ENCODE measurements around the gene RGPD5.
"Not testable (repeated sequence)": the region's sequence is repeated elsewhere in the genome, so short reads cannot be mapped to it uniquely, and the experiment has no call there.

The RGPD5 gene

GRCh38 chr2:109893736-109894135, 99.6 kb downstream of the RGPD5 start:
- not testable (repeated sequence) for DNase-seq (ENCODE audit: low read depth in 2 of 2)

- not testable (repeated sequence) for DNase-seq (ENCODE audit: low read depth in 2 of 2)
These were observed 100.0 kb downstream of the RGPD5 start for GRCh38 chr2:109894141-109894540.

- DNase-seq (ENCODE audit: low read depth in 2 of 2), result not testable (repeated sequence)
These were observed 101.2 kb downstream of the RGPD5 start for GRCh38 chr2:109895090-109895869.

- not testable (repeated sequence) for DNase-seq (ENCODE audit: low read depth in 2 of 2)
These were observed 102.1 kb downstream of the RGPD5 start for GRCh38 chr2:109896212-109896611.

GRCh38 chr2:109897769-109898461, 103.8 kb downstream of the RGPD5 start:
- DNase-seq (ENCODE audit: low read depth in 2 of 2), result not testable (repeated sequence)

- DNase-seq (ENCODE audit: low read depth in 2 of 2), result not testable (repeated sequence)
These were observed 104.6 kb downstream of the RGPD5 start, which contains the start of gene LIMS3 for GRCh38 chr2:109898462-109899336. Gene LIMS3, plus strand, starts transcription at chr2:109898688. Its CDS starts 41 bp downstream, at chr2:109898729.

- not testable (repeated sequence) for DNase-seq (ENCODE audit: low read depth in 2 of 2)
These were observed 111.7 kb downstream of the RGPD5 start for GRCh38 chr2:109905796-109906195.
